Activated naive CD4-positive, alpha-beta T cell treated with anti-CD3 and anti-CD28 coated beads for 36 hours (primary cell): ENCODE results near the gene KLHL1. TPM values are rescaled to one million over a fixed set of nuclear protein-coding genes. Genes with fewer than 3 reads are reported as not detected.

ENCODE experiments used
- CTCF ChIA-PET: fragments of 350-600 bp; sonication (Branson Sonifier 250); formaldehyde crosslinking; loops from one replicate; lab custom pipeline; 2021; ENCODE audit warnings: antibody characterized with exemption; lab: Charles Lee
- DNase-seq: peaks from one replicate; pipeline ENCODE4 v3.0.0-alpha.2; 2020
- H3K27ac Mint-ChIP-seq: one replicate; pipeline ENCODE4 v1.8.0; 2021; ENCODE audit warnings: mild to moderate bottlenecking, mixed read lengths
- H3K27me3 Mint-ChIP-seq: one replicate; pipeline ENCODE4 v1.8.0; 2021; ENCODE audit warnings: low read depth, mixed read lengths
- H3K36me3 Mint-ChIP-seq: one replicate; pipeline ENCODE4 v1.8.0; 2021; ENCODE audit warnings: low read depth, mixed read lengths
- H3K4me1 Mint-ChIP-seq: one replicate; pipeline ENCODE4 v1.8.0; 2021; ENCODE audit warnings: low read depth, mixed read lengths
- H3K4me3 Mint-ChIP-seq: one replicate; pipeline ENCODE4 v1.8.0; 2021; ENCODE audit warnings: mild to moderate bottlenecking, moderate library complexity, mixed read lengths
- H3K9me3 Mint-ChIP-seq: one replicate; pipeline ENCODE4 v1.8.0; 2021; ENCODE audit warnings: mixed read lengths
- intact Hi-C: fragments of 100-400 bp; cut with micrococcal nuclease; formaldehyde crosslinking; loops from one replicate; pipeline ENCODE4 v1.15.1; 2023
- total RNA-seq, 2 experiments: library from RNA; stranded (reverse); gene quantifications; one replicate each; pipeline ENCODE4 v1.2.3, GENCODE V29; 2021

KLHL1 gene
- total RNA-seq, 2 experiments from 2014 or later: not detected

- CTCF ChIA-PET: no interaction called here
- Mint-ChIP-seq H3K27me3 (no peaks in the 10 kb centered on the region), H3K4me3 (no peak overlapping the region), H3K27ac (no peak overlapping the region), H3K9me3 (peaks cover 6% of the 10 kb centered on the region), H3K36me3 (no peaks in the 10 kb centered on the region), H3K4me1 (no peaks in the 10 kb centered on the region)
- DNase-seq: no peak
- intact Hi-C loops: no loop called here
Measured at GRCh38 chr13:69980799-69981198, 127.5 kb downstream of the KLHL1 start.

- H3K27ac Mint-ChIP-seq: no peak overlapping the region
- DNase-seq: no peak
Measured at GRCh38 chr13:69975496-69975895, 132.8 kb downstream of the KLHL1 start.

GRCh38 chr13:69970520-69970919 is 137.7 kb downstream of the KLHL1 start:
- Mint-ChIP-seq H3K4me1 (no peaks in the 10 kb centered on the region), H3K27me3 (no peaks in the 10 kb centered on the region), H3K36me3 (no peaks in the 10 kb centered on the region), H3K27ac (no peak overlapping the region), H3K9me3 (no peaks in the 10 kb centered on the region), H3K4me3 (no peak overlapping the region)
- CTCF ChIA-PET: no interaction called here
- DNase-seq: no peak
- intact Hi-C loops: no loop called here

More at GRCh38 chr13:69975496-69975895, 132.8 kb downstream of the KLHL1 start:
- no peaks in the 10 kb centered on the region for H3K4me1 Mint-ChIP-seq
- no peaks in the 10 kb centered on the region for H3K36me3 Mint-ChIP-seq
- CTCF ChIA-PET: no interaction called here
- H3K4me3 Mint-ChIP-seq: no peak overlapping the region
- H3K27me3 Mint-ChIP-seq: no peaks in the 10 kb centered on the region
- H3K9me3 Mint-ChIP-seq: peaks cover 4% of the 10 kb centered on the region
- intact Hi-C loops: no loop called here

- intact Hi-C loops: no loop called here
- no peaks in the 10 kb centered on the region for H3K4me1 Mint-ChIP-seq
- no peak for DNase-seq
- no peaks in the 10 kb centered on the region for H3K36me3 Mint-ChIP-seq
- H3K27me3 Mint-ChIP-seq: no peaks in the 10 kb centered on the region
- peaks cover 3% of the 10 kb centered on the region for H3K9me3 Mint-ChIP-seq
- H3K27ac Mint-ChIP-seq: no peak overlapping the region
- H3K4me3 Mint-ChIP-seq: no peak overlapping the region
- CTCF ChIA-PET: no interaction called here
Measured at GRCh38 chr13:69959046-69959445, 149.2 kb downstream of the KLHL1 start.

GRCh38 chr13:69956839-69957238 is 151.4 kb downstream of the KLHL1 start:
- Mint-ChIP-seq H3K4me1 (no peaks in the 10 kb centered on the region), H3K27me3 (no peaks in the 10 kb centered on the region), H3K27ac (no peak overlapping the region), H3K4me3 (no peak overlapping the region), H3K36me3 (no peaks in the 10 kb centered on the region), H3K9me3 (peaks cover 2% of the 10 kb centered on the region)
- intact Hi-C loops: no loop called here
- CTCF ChIA-PET: no interaction called here
- DNase-seq: no peak

GRCh38 chr13:69956349-69956748 is 151.9 kb downstream of the KLHL1 start:
- Mint-ChIP-seq H3K36me3 (no peaks in the 10 kb centered on the region), H3K4me3 (no peak overlapping the region), H3K27me3 (no peaks in the 10 kb centered on the region), H3K4me1 (no peaks in the 10 kb centered on the region), H3K9me3 (peaks cover 2% of the 10 kb centered on the region), H3K27ac (no peak overlapping the region)
- intact Hi-C loops: no loop called here
- no peak for DNase-seq
- CTCF ChIA-PET: no interaction called here

- H3K36me3 Mint-ChIP-seq: no peaks in the 10 kb centered on the region
- DNase-seq: no peak
- intact Hi-C loops: no loop called here
- peaks cover 4% of the 10 kb centered on the region for H3K9me3 Mint-ChIP-seq
- no peak overlapping the region for H3K27ac Mint-ChIP-seq
- H3K27me3 Mint-ChIP-seq: no peaks in the 10 kb centered on the region
- H3K4me3 Mint-ChIP-seq: no peak overlapping the region
- H3K4me1 Mint-ChIP-seq: no peaks in the 10 kb centered on the region
- CTCF ChIA-PET: no interaction called here
Measured at GRCh38 chr13:69955271-69955670, 153.0 kb downstream of the KLHL1 start.

GRCh38 chr13:69951412-69951811 is 156.8 kb downstream of the KLHL1 start:
- Mint-ChIP-seq H3K36me3 (no peaks in the 10 kb centered on the region), H3K4me1 (no peaks in the 10 kb centered on the region), H3K27ac (no peak overlapping the region), H3K4me3 (no peak overlapping the region), H3K9me3 (peaks cover 3% of the 10 kb centered on the region), H3K27me3 (no peaks in the 10 kb centered on the region)
- intact Hi-C loops: no loop called here
- CTCF ChIA-PET: no interaction called here
- DNase-seq: no peak

- no peak overlapping the region for H3K27ac Mint-ChIP-seq
- CTCF ChIA-PET: no interaction called here
- intact Hi-C loops: no loop called here
- no peak for DNase-seq
- no peaks in the 10 kb centered on the region for H3K27me3 Mint-ChIP-seq
- H3K4me3 Mint-ChIP-seq: no peak overlapping the region
- H3K9me3 Mint-ChIP-seq: peaks cover 3% of the 10 kb centered on the region
- no peaks in the 10 kb centered on the region for H3K4me1 Mint-ChIP-seq
- H3K36me3 Mint-ChIP-seq: no peaks in the 10 kb centered on the region
Measured at GRCh38 chr13:69950160-69950559, 158.1 kb downstream of the KLHL1 start.

- no peaks in the 10 kb centered on the region for H3K4me1 Mint-ChIP-seq
- H3K36me3 Mint-ChIP-seq: no peaks in the 10 kb centered on the region
- DNase-seq: no peak
- H3K27ac Mint-ChIP-seq: no peak overlapping the region
- H3K4me3 Mint-ChIP-seq: no peak overlapping the region
- H3K9me3 Mint-ChIP-seq: peaks cover 3% of the 10 kb centered on the region
- no peaks in the 10 kb centered on the region for H3K27me3 Mint-ChIP-seq
- CTCF ChIA-PET: no interaction called here
- intact Hi-C loops: no loop called here
Measured at GRCh38 chr13:69948016-69948415, 160.2 kb downstream of the KLHL1 start.

GRCh38 chr13:69947582-69947981 is 160.7 kb downstream of the KLHL1 start:
- no peak for DNase-seq
- no peaks in the 10 kb centered on the region for H3K4me1 Mint-ChIP-seq
- H3K9me3 Mint-ChIP-seq: peaks cover 3% of the 10 kb centered on the region
- H3K36me3 Mint-ChIP-seq: no peaks in the 10 kb centered on the region
- no peak overlapping the region for H3K4me3 Mint-ChIP-seq
- intact Hi-C loops: no loop called here
- CTCF ChIA-PET: no interaction called here
- no peak overlapping the region for H3K27ac Mint-ChIP-seq
- no peaks in the 10 kb centered on the region for H3K27me3 Mint-ChIP-seq

GRCh38 chr13:69946511-69946910 is 161.7 kb downstream of the KLHL1 start:
- no peak overlapping the region for H3K27ac Mint-ChIP-seq
- CTCF ChIA-PET: no interaction called here
- peaks cover 3% of the 10 kb centered on the region for H3K9me3 Mint-ChIP-seq
- no peaks in the 10 kb centered on the region for H3K4me1 Mint-ChIP-seq
- no peaks in the 10 kb centered on the region for H3K27me3 Mint-ChIP-seq
- no peaks in the 10 kb centered on the region for H3K36me3 Mint-ChIP-seq
- DNase-seq: no peak
- intact Hi-C loops: no loop called here
- H3K4me3 Mint-ChIP-seq: no peak overlapping the region

GRCh38 chr13:69935043-69935442 is 173.2 kb downstream of the KLHL1 start:
- no peak for DNase-seq
- no peaks in the 10 kb centered on the region for H3K36me3 Mint-ChIP-seq
- intact Hi-C loops: no loop called here
- H3K27ac Mint-ChIP-seq: no peak overlapping the region
- no peaks in the 10 kb centered on the region for H3K4me1 Mint-ChIP-seq
- H3K9me3 Mint-ChIP-seq: peaks cover 4% of the 10 kb centered on the region
- CTCF ChIA-PET: no interaction called here
- no peak overlapping the region for H3K4me3 Mint-ChIP-seq
- H3K27me3 Mint-ChIP-seq: no peaks in the 10 kb centered on the region

GRCh38 chr13:69928262-69928661 is 180.0 kb downstream of the KLHL1 start:
- no peak overlapping the region for H3K27ac Mint-ChIP-seq
- no peak for DNase-seq
- no peaks in the 10 kb centered on the region for H3K36me3 Mint-ChIP-seq
- no peaks in the 10 kb centered on the region for H3K27me3 Mint-ChIP-seq
- CTCF ChIA-PET: no interaction called here
- intact Hi-C loops: no loop called here
- no peaks in the 10 kb centered on the region for H3K4me1 Mint-ChIP-seq
- no peak overlapping the region for H3K4me3 Mint-ChIP-seq
- H3K9me3 Mint-ChIP-seq: peaks cover 8% of the 10 kb centered on the region
